HG03460 (cell line): ENCODE data around the gene SLC25A45.
"Not testable (repeated sequence)": the region's sequence is repeated elsewhere in the genome, so short reads cannot be mapped to it uniquely, and the experiment has no call there.

Experiments used
- ATAC-seq: cut with Tn5 transposase; IDR thresholded peaks from one replicate; pipeline ENCODE4 v1.9.1; 2021; ENCODE audit not compliant: unreplicated experiment

SLC25A45 gene

GRCh38 chr11:65363770-65364169, 18.7 kb downstream of the SLC25A45 start:
- no peak for ATAC-seq

- ATAC-seq = no peak
Measured at GRCh38 chr11:65362966-65363365, 19.5 kb downstream of the SLC25A45 start.

GRCh38 chr11:65362320-65362931, 20.0 kb downstream of the SLC25A45 start:
- ATAC-seq = no peak

- no peak for ATAC-seq
Measured at GRCh38 chr11:65357856-65358356, 24.5 kb downstream of the SLC25A45 start.

GRCh38 chr11:65356394-65356972, 26.0 kb downstream of the SLC25A45 start:
- ATAC-seq = no peak

GRCh38 chr11:65355776-65356393, 26.6 kb downstream of the SLC25A45 start:
- no peak for ATAC-seq

GRCh38 chr11:65355013-65355775, 27.3 kb downstream of the SLC25A45 start:
- ATAC-seq = peak; percentile 18

GRCh38 chr11:65354265-65355012, 28.0 kb downstream of the SLC25A45 start, which contains the start of gene TIGD3:
TSS of gene TIGD3 (plus strand) at chr11:65354751. CDS start at chr11:65355809, 1,058 bp downstream.
- ATAC-seq = peak; percentile 83

- no peak for ATAC-seq
Measured at GRCh38 chr11:65353900-65354264, 28.6 kb downstream of the SLC25A45 start.

- ATAC-seq = no peak
Measured at GRCh38 chr11:65353376-65353775, 29.1 kb downstream of the SLC25A45 start.

- ATAC-seq = no peak
Measured at GRCh38 chr11:65352783-65353182, 29.7 kb downstream of the SLC25A45 start.

- no peak for ATAC-seq
Measured at GRCh38 chr11:65351511-65351910, 30.9 kb downstream of the SLC25A45 start.

GRCh38 chr11:65341856-65342255, 40.6 kb downstream of the SLC25A45 start:
- no peak for ATAC-seq

GRCh38 chr11:65340226-65340625, 42.2 kb downstream of the SLC25A45 start:
- no peak for ATAC-seq

GRCh38 chr11:65338676-65339075, 43.8 kb downstream of the SLC25A45 start:
- ATAC-seq = no peak

- no peak for ATAC-seq
Measured at GRCh38 chr11:65334696-65335295, 47.6 kb downstream of the SLC25A45 start.

- ATAC-seq = not testable (repeated sequence)
Measured at GRCh38 chr11:65332591-65332990, 49.9 kb downstream of the SLC25A45 start.

- ATAC-seq = no peak
Measured at GRCh38 chr11:65330544-65330943, 51.9 kb downstream of the SLC25A45 start.

- ATAC-seq = no peak
Measured at GRCh38 chr11:65329944-65330403, 52.5 kb downstream of the SLC25A45 start.

- ATAC-seq = no peak
Measured at GRCh38 chr11:65329478-65329877, 53.0 kb downstream of the SLC25A45 start.
